ENCODE data around the gene B3GNT9.

Gene B3GNT9

GRCh38 chr16:67109407-67110135 lies 41.2 kb downstream of the B3GNT9 start, which contains the start of gene PHAF1:
Gene PHAF1 (plus strand): TSS chr16:67109941. CDS start chr16:67110176, 235 bp downstream.
- DNase-seq, result peak; percentile 69 to 79

DNA sequence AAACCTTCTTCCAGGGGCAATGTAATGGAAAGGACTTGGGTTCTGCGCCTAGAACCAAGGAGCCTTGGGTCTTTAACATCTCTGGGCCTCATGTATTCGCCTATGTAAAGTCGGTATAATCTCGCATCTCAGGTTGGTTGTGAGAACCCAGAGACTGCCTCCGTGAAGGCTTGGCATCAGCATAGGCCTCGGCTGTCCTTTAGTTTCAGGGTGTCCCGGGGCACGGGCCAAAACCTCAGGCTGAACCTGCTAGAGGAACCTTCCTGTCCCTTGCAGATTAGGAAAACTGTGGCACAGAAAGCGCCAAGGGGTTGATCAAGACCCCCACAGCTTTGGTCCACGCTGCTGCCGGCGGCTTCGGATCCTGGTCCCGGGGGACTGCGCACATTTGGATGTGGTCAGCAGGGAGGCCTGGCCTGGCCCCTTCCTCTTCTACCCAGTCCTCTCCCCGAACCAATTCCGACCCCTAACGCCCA lies 41.8 kb downstream of the B3GNT9 start:
- DNase-seq, result no peak

GRCh38 chr16:67108489-67108888 lies 42.3 kb downstream of the B3GNT9 start:
- no peak for DNase-seq

- DNase-seq, result no peak
These were observed 44.9 kb downstream of the B3GNT9 start for GRCh38 chr16:67105881-67106280.

DNA sequence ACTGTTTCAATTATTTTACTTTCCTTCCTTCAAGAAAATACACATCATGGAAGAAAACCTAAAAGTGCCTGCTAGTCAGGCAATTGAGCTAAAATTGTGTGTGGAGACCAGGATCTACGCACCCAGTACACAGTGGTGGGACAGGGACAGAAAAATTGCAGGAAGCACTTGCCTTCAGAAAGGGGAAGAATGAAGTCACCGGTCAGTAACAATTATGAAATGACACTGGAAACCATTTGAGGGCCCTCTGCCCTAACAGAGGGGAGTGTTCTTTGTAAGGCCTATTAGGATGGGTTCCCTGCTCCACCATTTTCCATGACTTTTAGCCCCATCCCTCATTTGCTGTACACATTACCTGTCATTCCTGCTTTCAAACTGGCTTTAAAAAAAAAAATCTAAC lies 45.6 kb downstream of the B3GNT9 start:
- DNase-seq, result no peak

- no peak for DNase-seq
These were observed 46.0 kb downstream of the B3GNT9 start for GRCh38 chr16:67104845-67105244.

GRCh38 chr16:67104061-67104460 lies 46.7 kb downstream of the B3GNT9 start:
- DNase-seq, result no peak

DNA sequence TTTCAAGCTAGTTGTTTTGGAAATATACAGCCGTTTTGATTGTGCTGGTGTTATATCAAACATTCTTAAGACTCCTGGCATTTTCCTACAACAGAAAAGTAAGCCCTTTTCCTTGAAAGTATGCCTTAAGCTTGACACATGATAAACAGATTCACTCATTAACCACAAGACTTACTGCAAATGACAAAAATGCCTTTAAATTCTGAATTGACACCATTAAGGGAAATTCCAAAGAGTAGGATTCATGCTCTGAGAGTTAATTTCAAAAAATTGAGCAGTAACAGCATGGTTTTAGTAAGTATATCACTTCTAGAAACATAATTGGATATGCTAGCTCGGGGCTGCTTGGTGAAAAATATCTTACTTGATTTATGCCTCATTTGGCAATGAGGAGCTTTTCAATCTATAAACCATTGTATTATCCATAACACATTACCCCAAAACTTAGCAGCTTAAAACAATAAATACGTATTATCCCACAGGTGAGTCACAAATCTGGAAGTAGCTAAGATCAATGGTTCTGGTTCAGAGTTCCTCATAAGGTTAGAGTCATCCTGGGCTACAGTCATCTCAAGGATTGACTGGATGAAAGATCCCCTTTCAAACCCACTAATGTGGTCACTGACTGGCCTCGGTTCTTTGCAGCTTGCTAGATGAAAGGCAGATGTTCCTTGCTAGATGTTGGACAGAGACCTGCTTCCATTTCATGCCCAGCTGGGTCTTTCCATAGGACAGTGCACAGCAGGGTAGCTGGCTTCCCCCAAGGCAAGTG lies 49.3 kb downstream of the B3GNT9 start:
- DNase-seq, result no peak

- DNase-seq, result no peak
These were observed 50.1 kb downstream of the B3GNT9 start for GRCh38 chr16:67100569-67101310.

DNA sequence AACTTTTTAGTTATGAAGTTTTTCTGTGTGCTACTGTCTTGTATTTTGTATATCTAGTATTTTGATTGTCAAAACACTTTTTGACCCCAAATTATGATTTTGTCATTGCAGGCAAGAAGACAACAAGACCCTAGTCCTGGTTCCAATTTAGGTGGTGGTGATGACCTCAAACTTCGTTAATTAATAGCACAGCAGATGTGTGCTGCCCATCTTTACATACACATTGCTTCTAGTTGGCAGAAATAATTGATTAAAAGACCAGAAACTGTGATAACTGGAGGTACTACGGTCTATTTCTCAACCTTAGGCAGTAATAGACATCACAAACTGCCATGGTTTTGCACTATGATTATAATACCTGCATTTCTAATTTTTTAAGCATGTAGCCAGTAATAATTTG lies 52.2 kb downstream of the B3GNT9 start:
- DNase-seq, result no peak
